Measurements from ENCODE around the gene DYNLT2B. TPM values are rescaled to one million over a fixed set of nuclear protein-coding genes. Genes with fewer than 3 reads are reported as not detected.
"Not testable (repeated sequence)": the region's sequence is repeated elsewhere in the genome, so short reads cannot be mapped to it uniquely, and the experiment has no call there.

Gene DYNLT2B
- total and polyA plus RNA-seq, 4 donors = 1.1 to 3.7 (median 2.9) TPM

DNA sequence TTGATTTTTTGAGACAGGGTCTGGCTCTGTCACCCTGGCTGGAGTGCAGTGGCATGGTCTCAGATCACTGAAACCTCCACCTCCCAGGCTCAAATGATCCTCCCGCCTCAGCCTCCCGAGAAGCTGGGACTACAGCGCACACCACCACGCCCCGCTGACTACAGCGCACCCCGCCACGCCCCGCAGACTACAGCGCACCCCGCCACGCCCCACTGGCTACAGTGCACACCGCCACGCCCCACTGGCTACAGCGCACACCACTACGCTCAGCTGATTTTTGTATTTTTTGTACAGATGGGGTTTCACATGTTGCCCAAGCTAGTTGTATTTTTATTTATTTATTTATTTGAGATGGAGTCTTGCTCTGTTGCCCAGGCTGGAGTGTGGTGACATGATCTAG lies 66.1 kb downstream of the DYNLT2B start:
- TF ChIP-seq HNF4A (conservative IDR thresholded peaks at IDR 0.05) = no peak
- no peak for TF ChIP-seq YY1 (IDR thresholded peaks at IDR 0.05)
- TF ChIP-seq FOXA1 (IDR thresholded peaks at IDR 0.05) = no peak
- TF ChIP-seq, protein P1, sequence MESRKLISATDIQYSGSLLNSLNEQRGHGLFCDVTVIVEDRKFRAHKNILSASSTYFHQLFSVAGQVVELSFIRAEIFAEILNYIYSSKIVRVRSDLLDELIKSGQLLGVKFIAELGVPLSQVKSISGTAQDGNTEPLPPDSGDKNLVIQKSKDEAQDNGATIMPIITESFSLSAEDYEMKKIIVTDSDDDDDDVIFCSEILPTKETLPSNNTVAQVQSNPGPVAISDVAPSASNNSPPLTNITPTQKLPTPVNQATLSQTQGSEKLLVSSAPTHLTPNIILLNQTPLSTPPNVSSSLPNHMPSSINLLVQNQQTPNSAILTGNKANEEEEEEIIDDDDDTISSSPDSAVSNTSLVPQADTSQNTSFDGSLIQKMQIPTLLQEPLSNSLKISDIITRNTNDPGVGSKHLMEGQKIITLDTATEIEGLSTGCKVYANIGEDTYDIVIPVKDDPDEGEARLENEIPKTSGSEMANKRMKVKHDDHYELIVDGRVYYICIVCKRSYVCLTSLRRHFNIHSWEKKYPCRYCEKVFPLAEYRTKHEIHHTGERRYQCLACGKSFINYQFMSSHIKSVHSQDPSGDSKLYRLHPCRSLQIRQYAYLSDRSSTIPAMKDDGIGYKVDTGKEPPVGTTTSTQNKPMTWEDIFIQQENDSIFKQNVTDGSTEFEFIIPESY (IDR thresholded peaks at IDR 0.05) = no peak
- no peak for TF ChIP-seq EGR1 (IDR thresholded peaks at IDR 0.05; ENCODE audit: low read depth in 2 of 2)
- TF ChIP-seq TAF1 (conservative IDR thresholded peaks at IDR 0.05) = no peak
- TF ChIP-seq, protein P2, sequence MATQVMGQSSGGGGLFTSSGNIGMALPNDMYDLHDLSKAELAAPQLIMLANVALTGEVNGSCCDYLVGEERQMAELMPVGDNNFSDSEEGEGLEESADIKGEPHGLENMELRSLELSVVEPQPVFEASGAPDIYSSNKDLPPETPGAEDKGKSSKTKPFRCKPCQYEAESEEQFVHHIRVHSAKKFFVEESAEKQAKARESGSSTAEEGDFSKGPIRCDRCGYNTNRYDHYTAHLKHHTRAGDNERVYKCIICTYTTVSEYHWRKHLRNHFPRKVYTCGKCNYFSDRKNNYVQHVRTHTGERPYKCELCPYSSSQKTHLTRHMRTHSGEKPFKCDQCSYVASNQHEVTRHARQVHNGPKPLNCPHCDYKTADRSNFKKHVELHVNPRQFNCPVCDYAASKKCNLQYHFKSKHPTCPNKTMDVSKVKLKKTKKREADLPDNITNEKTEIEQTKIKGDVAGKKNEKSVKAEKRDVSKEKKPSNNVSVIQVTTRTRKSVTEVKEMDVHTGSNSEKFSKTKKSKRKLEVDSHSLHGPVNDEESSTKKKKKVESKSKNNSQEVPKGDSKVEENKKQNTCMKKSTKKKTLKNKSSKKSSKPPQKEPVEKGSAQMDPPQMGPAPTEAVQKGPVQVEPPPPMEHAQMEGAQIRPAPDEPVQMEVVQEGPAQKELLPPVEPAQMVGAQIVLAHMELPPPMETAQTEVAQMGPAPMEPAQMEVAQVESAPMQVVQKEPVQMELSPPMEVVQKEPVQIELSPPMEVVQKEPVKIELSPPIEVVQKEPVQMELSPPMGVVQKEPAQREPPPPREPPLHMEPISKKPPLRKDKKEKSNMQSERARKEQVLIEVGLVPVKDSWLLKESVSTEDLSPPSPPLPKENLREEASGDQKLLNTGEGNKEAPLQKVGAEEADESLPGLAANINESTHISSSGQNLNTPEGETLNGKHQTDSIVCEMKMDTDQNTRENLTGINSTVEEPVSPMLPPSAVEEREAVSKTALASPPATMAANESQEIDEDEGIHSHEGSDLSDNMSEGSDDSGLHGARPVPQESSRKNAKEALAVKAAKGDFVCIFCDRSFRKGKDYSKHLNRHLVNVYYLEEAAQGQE (IDR thresholded peaks at IDR 0.05) = no peak
- TF ChIP-seq SP1 (IDR thresholded peaks at IDR 0.05) = no peak
- TF ChIP-seq, protein P3, sequence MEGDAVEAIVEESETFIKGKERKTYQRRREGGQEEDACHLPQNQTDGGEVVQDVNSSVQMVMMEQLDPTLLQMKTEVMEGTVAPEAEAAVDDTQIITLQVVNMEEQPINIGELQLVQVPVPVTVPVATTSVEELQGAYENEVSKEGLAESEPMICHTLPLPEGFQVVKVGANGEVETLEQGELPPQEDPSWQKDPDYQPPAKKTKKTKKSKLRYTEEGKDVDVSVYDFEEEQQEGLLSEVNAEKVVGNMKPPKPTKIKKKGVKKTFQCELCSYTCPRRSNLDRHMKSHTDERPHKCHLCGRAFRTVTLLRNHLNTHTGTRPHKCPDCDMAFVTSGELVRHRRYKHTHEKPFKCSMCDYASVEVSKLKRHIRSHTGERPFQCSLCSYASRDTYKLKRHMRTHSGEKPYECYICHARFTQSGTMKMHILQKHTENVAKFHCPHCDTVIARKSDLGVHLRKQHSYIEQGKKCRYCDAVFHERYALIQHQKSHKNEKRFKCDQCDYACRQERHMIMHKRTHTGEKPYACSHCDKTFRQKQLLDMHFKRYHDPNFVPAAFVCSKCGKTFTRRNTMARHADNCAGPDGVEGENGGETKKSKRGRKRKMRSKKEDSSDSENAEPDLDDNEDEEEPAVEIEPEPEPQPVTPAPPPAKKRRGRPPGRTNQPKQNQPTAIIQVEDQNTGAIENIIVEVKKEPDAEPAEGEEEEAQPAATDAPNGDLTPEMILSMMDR (IDR thresholded peaks at IDR 0.05; ENCODE audit: low read depth, low read length, missing input control) = no peak
- no peak for TF ChIP-seq RXRA (IDR thresholded peaks at IDR 0.05)
- TF ChIP-seq NR2F2 (IDR thresholded peaks at IDR 0.05) = no peak
- Histone ChIP-seq H3K4me3 (ENCODE audit: low read depth in 1 of 3, low read length in 3 of 3) (no peak overlapping the region), H3K27me3 (ENCODE audit: control insufficient read depth in 4 of 4, insufficient read depth in 4 of 4, low read length in 3 of 4) (no peaks in the 10 kb centered on the region), H3K4me1 (ENCODE audit: control insufficient read depth in 4 of 4, insufficient read depth in 4 of 4, low read length in 3 of 4) (no peaks in the 10 kb centered on the region), H3K36me3 (ENCODE audit: control insufficient read depth in 4 of 4, insufficient read depth in 3 of 4, low read depth in 1 of 4, low read length in 3 of 4) (peaks cover 1 to 24% (median 18%) of the 10 kb centered on the region in 4 donors), H3K9ac (ENCODE audit: low read depth in 1 of 2, low read length in 2 of 2) (no peak overlapping the region), H3K9me3 (ENCODE audit: control insufficient read depth in 4 of 4, low read length in 3 of 4) (no peaks in the 10 kb centered on the region), H3K27ac (ENCODE audit: low read depth in 1 of 2, low read length in 2 of 2) (no peak overlapping the region)
- no peak for DNase-seq (ENCODE audit: low spot score)
- 98% methylated on average over 16 of the region's 16 CpGs for WGBS

DNA sequence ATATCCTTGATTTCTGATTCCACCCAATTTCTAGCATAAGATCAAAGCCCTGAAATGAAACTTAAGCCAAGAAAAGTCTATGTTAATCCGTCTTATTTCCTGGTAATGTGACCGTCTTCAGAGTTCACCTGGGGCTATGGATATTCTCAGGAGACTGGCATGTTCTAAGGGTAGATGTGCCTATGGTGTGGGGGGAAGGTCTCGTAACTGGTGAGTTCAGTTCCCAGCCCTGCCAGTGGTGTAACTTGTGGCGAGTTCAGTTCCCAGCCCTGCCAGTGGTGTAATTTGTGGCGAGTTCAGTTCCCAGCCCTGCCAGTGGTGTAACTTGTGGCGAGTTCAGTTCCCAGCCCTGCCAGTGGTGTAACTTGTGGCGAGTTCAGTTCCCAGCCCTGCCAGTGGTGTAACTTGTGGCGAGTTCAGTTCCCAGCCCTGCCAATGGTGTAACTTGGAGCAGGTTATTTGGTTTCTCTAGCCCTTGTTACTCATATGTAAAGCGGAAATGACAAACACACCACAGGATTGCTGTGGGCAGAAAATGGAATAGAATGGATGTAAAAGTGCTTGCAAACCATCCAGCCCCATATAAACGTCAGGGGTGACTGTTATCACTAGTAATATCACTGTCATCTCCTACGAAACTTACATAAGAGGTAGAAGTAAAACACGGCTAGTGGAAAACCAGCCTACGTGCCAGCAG lies 71.3 kb downstream of the DYNLT2B start:
- Histone ChIP-seq H3K9me3 (ENCODE audit: control insufficient read depth in 4 of 4, low read length in 3 of 4) (no peaks in the 10 kb centered on the region), H3K36me3 (ENCODE audit: control insufficient read depth in 4 of 4, insufficient read depth in 3 of 4, low read depth in 1 of 4, low read length in 3 of 4) (peaks cover 2 to 28% (median 26%) of the 10 kb centered on the region in 4 donors), H3K27ac (ENCODE audit: low read depth in 1 of 2, low read length in 2 of 2) (no peak overlapping the region), H3K4me1 (ENCODE audit: control insufficient read depth in 4 of 4, insufficient read depth in 4 of 4, low read length in 3 of 4) (no peaks in the 10 kb centered on the region), H3K27me3 (ENCODE audit: control insufficient read depth in 4 of 4, insufficient read depth in 4 of 4, low read length in 3 of 4) (no peaks in the 10 kb centered on the region), H3K9ac (ENCODE audit: low read depth in 1 of 2, low read length in 2 of 2) (no peak overlapping the region), H3K4me3 (ENCODE audit: low read depth in 1 of 3, low read length in 3 of 3) (no peak overlapping the region)
- TF ChIP-seq, protein P4, sequence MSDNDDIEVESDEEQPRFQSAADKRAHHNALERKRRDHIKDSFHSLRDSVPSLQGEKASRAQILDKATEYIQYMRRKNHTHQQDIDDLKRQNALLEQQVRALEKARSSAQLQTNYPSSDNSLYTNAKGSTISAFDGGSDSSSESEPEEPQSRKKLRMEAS (IDR thresholded peaks at IDR 0.05) = no peak
- TF ChIP-seq TAF1 (conservative IDR thresholded peaks at IDR 0.05) (no peak), HNF4G (IDR thresholded peaks at IDR 0.05) (no peak)
- DNase-seq (ENCODE audit: low spot score) = no peak
- 89% methylated on average over 13 of the region's 13 CpGs for WGBS

DNA sequence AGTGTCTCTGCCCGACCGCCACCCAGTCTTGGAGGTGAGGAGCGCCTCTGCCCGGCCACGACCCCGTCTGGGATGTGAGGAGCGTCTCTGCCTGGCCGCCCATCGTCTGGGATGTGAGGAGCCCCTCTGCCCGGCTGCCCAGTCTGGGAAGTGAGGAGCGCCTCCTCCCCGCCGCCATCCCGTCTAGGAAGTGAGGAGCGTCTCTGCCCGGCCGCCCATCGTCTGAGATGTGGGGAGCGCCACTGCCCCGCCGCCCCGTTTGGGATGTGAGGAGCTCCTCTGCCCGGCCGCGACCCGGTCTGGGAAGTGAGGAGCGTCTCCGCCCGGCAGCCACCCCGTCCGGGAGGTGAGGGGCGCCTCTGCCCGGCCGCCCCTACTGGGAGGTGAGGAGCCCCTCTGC lies 73.9 kb downstream of the DYNLT2B start:
- H3K9me3 ChIP-seq (ENCODE audit: control insufficient read depth in 4 of 4, low read length in 3 of 4); H3K27me3 ChIP-seq (ENCODE audit: control insufficient read depth in 4 of 4, insufficient read depth in 4 of 4, low read length in 3 of 4); H3K9ac ChIP-seq (ENCODE audit: low read depth in 1 of 2, low read length in 2 of 2); H3K27ac ChIP-seq (ENCODE audit: low read depth in 1 of 2, low read length in 2 of 2); H3K4me3 ChIP-seq (ENCODE audit: low read depth in 1 of 3, low read length in 3 of 3); DNase-seq (ENCODE audit: low spot score); H3K4me1 ChIP-seq (ENCODE audit: control insufficient read depth in 4 of 4, insufficient read depth in 4 of 4, low read length in 3 of 4): not testable (repeated sequence)
- H3K36me3 ChIP-seq (ENCODE audit: control insufficient read depth in 4 of 4, insufficient read depth in 3 of 4, low read depth in 1 of 4, low read length in 3 of 4) = peaks cover 3 to 38% (median 34%) of the 10 kb centered on the region in 4 donors
- 99% methylated on average over 34 of the region's 34 CpGs for WGBS

All from liver (tissue), 9 donors.